Thyroid gland (tissue), 4 donors: ENCODE results near the gene BACH2. TPM values are rescaled to one million over a fixed set of nuclear protein-coding genes. Genes with fewer than 3 reads are reported as not detected.

Source experiments
- DNase-seq, 2 donors: peaks; one replicate each; pipeline ENCODE4 v3.0.0-alpha.2; 2019
- H3K27ac ChIP-seq, 3 donors: fragments of 200-600 bp; sonication (generic); 1 replicate in 2 of 3; 2 replicates in 1 of 3; pipeline ENCODE4 v1.5.1; 2016 to 2019; ENCODE audit warnings: mild to moderate bottlenecking in 1 of 3, moderate library complexity in 1 of 3
- H3K27me3 ChIP-seq: fragments of 200-600 bp; sonication (generic); one replicate; pipeline ENCODE4 v1.5.1; 2019
- H3K36me3 ChIP-seq, 2 donors: fragments of 200-600 bp; sonication (generic); one replicate each; pipeline ENCODE4 v1.5.1; 2016 to 2019
- H3K4me1 ChIP-seq, 2 donors: fragments of 200-600 bp; sonication (generic); one replicate each; pipeline ENCODE4 v1.5.1; 2017 to 2019
- H3K4me3 ChIP-seq, 3 donors: fragments of 200-600 bp; sonication (generic); replicated peaks in 1 of 3; 1 replicate in 2 of 3; 2 replicates in 1 of 3; pipeline ENCODE4 v1.5.1; 2016; ENCODE audit warnings: mild to moderate bottlenecking in 1 of 3
- H3K9me3 ChIP-seq: fragments of 200-600 bp; sonication (generic); one replicate; pipeline ENCODE4 v1.5.1; 2017
- POLR2A ChIP-seq, 2 donors: fragments of 450-650 bp; IDR thresholded peaks; one replicate each; pipeline ENCODE4 v1.6.1; 2017; ENCODE audit warnings: antibody characterized with exemption in 2 of 2, mild to moderate bottlenecking in 2 of 2, moderate library complexity in 1 of 2
- WGBS, 2 donors: methylation state at CpG; one replicate each; pipeline ENCODE4 v1.1.5; 2017; 5-methylcytosine and 5-hydroxymethylcytosine counted together
- intact Hi-C: fragments of 100-400 bp; cut with DNase I; formaldehyde crosslinking; loops from one replicate; pipeline ENCODE4 v1.15.1; 2023
- total RNA-seq, 4 donors: library from RNA; depleted of rRNA; stranded (reverse); fragments of >200 nt; gene quantifications; one replicate each; pipeline ENCODE4 v1.2.3, GENCODE V29; 2016
- TF ChIP-seq, protein P1 (sequence below), 6 experiments: fragments of 200-600 bp in 3 of 6; fragments of 450-650 bp in 3 of 6; sonication (generic) in 3 of 6; IDR thresholded peaks; one replicate each; pipeline ENCODE4 v1.5.1; 2016 to 2019; ENCODE audit warnings: antibody characterized with exemption in 6 of 6, mild to moderate bottlenecking in 2 of 6, inconsistent platforms in 1 of 6, moderate library complexity in 1 of 6

The BACH2 gene
- total RNA-seq, 4 donors from 2014 or later = 0.98 to 6.6 (median 3.9) TPM

DNA sequence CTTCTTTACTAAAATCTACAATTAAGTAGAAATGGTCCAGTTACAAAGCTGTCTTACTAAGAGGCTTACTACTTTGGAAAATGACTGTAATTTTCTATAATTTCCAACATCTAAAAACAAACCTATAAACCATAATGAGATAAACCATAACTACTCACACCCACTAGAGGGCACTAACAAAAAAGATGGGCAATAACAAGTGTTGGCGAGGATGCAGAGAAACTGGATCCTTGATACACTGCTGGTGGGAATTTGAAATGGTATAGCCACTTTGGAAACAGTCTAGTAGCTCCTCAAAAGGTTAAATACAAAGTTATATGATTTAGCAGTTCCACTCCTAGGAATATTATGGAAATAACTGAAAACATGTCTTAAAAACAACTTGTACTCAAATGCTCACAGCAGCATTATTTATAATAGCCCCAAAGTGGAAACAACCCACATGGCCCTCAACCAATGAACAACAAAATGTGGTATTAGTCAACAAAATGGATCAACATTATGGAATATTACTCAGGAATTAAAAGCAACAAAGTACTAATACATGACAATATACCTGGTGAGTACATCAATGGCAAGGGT lies 351.7 kb downstream of the BACH2 start:
- H3K27me3 ChIP-seq = no peaks in the 10 kb centered on the region
- no peak overlapping the region for H3K4me3 ChIP-seq
- DNase-seq = no peak
- peaks cover 5 to 6% of the 10 kb centered on the region in 2 donors for H3K4me1 ChIP-seq
- intact Hi-C loops = no loop called here
- TF ChIP-seq, protein P1, sequence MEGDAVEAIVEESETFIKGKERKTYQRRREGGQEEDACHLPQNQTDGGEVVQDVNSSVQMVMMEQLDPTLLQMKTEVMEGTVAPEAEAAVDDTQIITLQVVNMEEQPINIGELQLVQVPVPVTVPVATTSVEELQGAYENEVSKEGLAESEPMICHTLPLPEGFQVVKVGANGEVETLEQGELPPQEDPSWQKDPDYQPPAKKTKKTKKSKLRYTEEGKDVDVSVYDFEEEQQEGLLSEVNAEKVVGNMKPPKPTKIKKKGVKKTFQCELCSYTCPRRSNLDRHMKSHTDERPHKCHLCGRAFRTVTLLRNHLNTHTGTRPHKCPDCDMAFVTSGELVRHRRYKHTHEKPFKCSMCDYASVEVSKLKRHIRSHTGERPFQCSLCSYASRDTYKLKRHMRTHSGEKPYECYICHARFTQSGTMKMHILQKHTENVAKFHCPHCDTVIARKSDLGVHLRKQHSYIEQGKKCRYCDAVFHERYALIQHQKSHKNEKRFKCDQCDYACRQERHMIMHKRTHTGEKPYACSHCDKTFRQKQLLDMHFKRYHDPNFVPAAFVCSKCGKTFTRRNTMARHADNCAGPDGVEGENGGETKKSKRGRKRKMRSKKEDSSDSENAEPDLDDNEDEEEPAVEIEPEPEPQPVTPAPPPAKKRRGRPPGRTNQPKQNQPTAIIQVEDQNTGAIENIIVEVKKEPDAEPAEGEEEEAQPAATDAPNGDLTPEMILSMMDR (IDR thresholded peaks at IDR 0.05) = no peak
- TF ChIP-seq POLR2A (IDR thresholded peaks at IDR 0.05) = no peak
- H3K27ac ChIP-seq = no peak overlapping the region
- WGBS, 2 donors = 96 to 100% methylated on average over 1 of the region's 1 CpG
- no peaks in the 10 kb centered on the region for H3K9me3 ChIP-seq
- H3K36me3 ChIP-seq = no peaks in the 10 kb centered on the region

DNA sequence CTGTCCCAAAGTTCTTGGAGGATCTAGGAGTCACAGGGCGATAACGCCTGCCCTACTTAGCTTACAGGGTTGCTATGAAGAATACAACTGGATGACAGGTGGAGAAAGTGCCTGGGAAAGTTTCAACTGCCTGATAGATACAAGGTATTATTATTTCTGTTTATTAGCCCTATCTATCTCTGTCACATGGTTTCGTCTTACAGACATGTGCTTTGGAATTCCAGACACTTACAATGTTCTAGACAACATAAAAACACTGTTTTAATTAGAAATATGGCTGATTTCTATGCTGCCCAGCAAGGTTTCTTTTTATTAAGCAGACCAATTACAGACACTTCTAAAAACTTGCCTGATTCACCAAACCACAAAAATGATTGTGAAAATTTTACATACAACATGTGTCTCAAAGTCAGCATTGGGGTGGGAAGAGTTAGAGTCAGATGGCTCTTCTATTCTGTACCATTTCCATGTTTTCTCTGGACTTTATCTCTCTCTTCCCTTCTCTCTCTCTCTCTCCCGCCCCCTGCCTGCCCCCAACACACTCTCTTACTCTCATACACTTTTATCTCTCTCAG lies 352.4 kb downstream of the BACH2 start:
- Histone ChIP-seq H3K36me3 (no peaks in the 10 kb centered on the region), H3K9me3 (no peaks in the 10 kb centered on the region), H3K4me3 (no peak overlapping the region), H3K27ac (no peak overlapping the region), H3K27me3 (no peaks in the 10 kb centered on the region), H3K4me1 (peaks cover 5 to 6% of the 10 kb centered on the region in 2 donors)
- WGBS, 2 donors = 91 to 95% methylated on average over 4 of the region's 4 CpGs
- DNase-seq = no peak
- intact Hi-C loops = no loop called here
- TF ChIP-seq, protein P1 (IDR thresholded peaks at IDR 0.05) = no peak
- TF ChIP-seq POLR2A (IDR thresholded peaks at IDR 0.05) = no peak

GRCh38 chr6:89942601-89943000 lies 354.0 kb downstream of the BACH2 start:
- 94 to 98% methylated on average over 7 to 8 of the region's 8 CpGs for WGBS, 2 donors
- intact Hi-C loops = no loop called here
- no peak for DNase-seq

GRCh38 chr6:89941763-89942497 lies 354.7 kb downstream of the BACH2 start:
- 60 to 69% methylated on average over 6 of the region's 6 CpGs for WGBS, 2 donors
- Histone ChIP-seq H3K4me3 (no peak overlapping the region), H3K36me3 (no peaks in the 10 kb centered on the region), H3K9me3 (no peaks in the 10 kb centered on the region), H3K4me1 (peaks cover 5 to 6% of the 10 kb centered on the region in 2 donors), H3K27ac (no peak overlapping the region), H3K27me3 (no peaks in the 10 kb centered on the region)
- no peak for DNase-seq
- intact Hi-C loops = loop anchor here (2.0 kb wide), 1 partner anchor 539 kb away; no protein-coding TSS in a partner anchor
- TF ChIP-seq POLR2A (IDR thresholded peaks at IDR 0.05) = no peak
- TF ChIP-seq, protein P1 (IDR thresholded peaks at IDR 0.05) = no peak

More at GRCh38 chr6:89942601-89943000, 354.0 kb downstream of the BACH2 start:
- no peaks in the 10 kb centered on the region for H3K27me3 ChIP-seq
- H3K9me3 ChIP-seq = no peaks in the 10 kb centered on the region
- no peak overlapping the region for H3K27ac ChIP-seq
- H3K4me3 ChIP-seq = no peak overlapping the region
- H3K4me1 ChIP-seq = peaks cover 5 to 6% of the 10 kb centered on the region in 2 donors
- TF ChIP-seq, protein P1 (IDR thresholded peaks at IDR 0.05) = no peak
- TF ChIP-seq POLR2A (IDR thresholded peaks at IDR 0.05) = no peak
- H3K36me3 ChIP-seq = no peaks in the 10 kb centered on the region
